Skin epidermis (tissue), 12 donors: Measurements from ENCODE around the gene BRD9.
A peak's percentile ranks its signal among the peaks of the same experiment; 100 is the strongest.
"Not testable (repeated sequence)": the region's sequence is repeated elsewhere in the genome, so short reads cannot be mapped to it uniquely, and the experiment has no call there.

Source experiments
- H3K27ac ChIP-seq, 21 experiments: fragments of 200-600 bp; sonication (generic) in 11 of 21; one replicate each; pipeline ENCODE4 v1.5.0; 2020; ENCODE audit warnings: mild to moderate bottlenecking in 3 of 21, inconsistent platforms in 2 of 21, moderate library complexity in 2 of 21
- H3K4me3 ChIP-seq, 7 experiments: fragments of 200-600 bp; sonication (generic) in 2 of 7; one replicate each; pipeline ENCODE4 v1.5.0; 2020; ENCODE audit warnings: inconsistent platforms in 2 of 7, mild to moderate bottlenecking in 2 of 7, moderate library complexity in 1 of 7

Gene BRD9

GRCh38 chr5:850511-851006, 42.0 kb downstream of the BRD9 start, which contains the start of gene ZDHHC11:
TSS of gene ZDHHC11 (minus strand) at chr5:850986. CDS start at chr5:850602, 384 bp downstream.
- no peak within 1 kb of the TSS for H3K27ac ChIP-seq
- H3K4me3 ChIP-seq: no peak within 1 kb of the TSS

GRCh38 chr5:849651-850301, 42.8 kb downstream of the BRD9 start:
- Histone ChIP-seq H3K27ac (peak overlapping the region in 1 of 21 experiments; percentile 25), H3K4me3 (no peak overlapping the region)

- Histone ChIP-seq H3K4me3 (no peak overlapping the region), H3K27ac (no peak overlapping the region)
Observed at GRCh38 chr5:848671-849111, 43.9 kb downstream of the BRD9 start.

- not testable (repeated sequence) for H3K27ac ChIP-seq, H3K4me3 ChIP-seq
Observed at GRCh38 chr5:847736-848135, 44.9 kb downstream of the BRD9 start.

- not testable (repeated sequence) for H3K27ac ChIP-seq, H3K4me3 ChIP-seq
Observed at GRCh38 chr5:847212-847611, 45.4 kb downstream of the BRD9 start.

GRCh38 chr5:846602-847091, 46.0 kb downstream of the BRD9 start:
- H3K27ac ChIP-seq, H3K4me3 ChIP-seq: not testable (repeated sequence)

- not testable (repeated sequence) for H3K4me3 ChIP-seq, H3K27ac ChIP-seq
Observed at GRCh38 chr5:845676-846601, 46.7 kb downstream of the BRD9 start.

- not testable (repeated sequence) for H3K4me3 ChIP-seq
Observed at GRCh38 chr5:845031-845675, 47.4 kb downstream of the BRD9 start.

GRCh38 chr5:844426-844825, 48.2 kb downstream of the BRD9 start:
- not testable (repeated sequence) for H3K27ac ChIP-seq, H3K4me3 ChIP-seq

More at GRCh38 chr5:845031-845675, 47.4 kb downstream of the BRD9 start:
- H3K27ac ChIP-seq: not testable (repeated sequence)

GRCh38 chr5:843926-844325, 48.7 kb downstream of the BRD9 start:
- H3K4me3 ChIP-seq: not testable (repeated sequence)

GRCh38 chr5:843371-843770, 49.2 kb downstream of the BRD9 start:
- H3K27ac ChIP-seq, H3K4me3 ChIP-seq: not testable (repeated sequence)

More at GRCh38 chr5:843926-844325, 48.7 kb downstream of the BRD9 start:
- H3K27ac ChIP-seq: not testable (repeated sequence)

GRCh38 chr5:842402-843221, 50.0 kb downstream of the BRD9 start:
- H3K27ac ChIP-seq, H3K4me3 ChIP-seq: not testable (repeated sequence)

- not testable (repeated sequence) for H3K27ac ChIP-seq, H3K4me3 ChIP-seq
Observed at GRCh38 chr5:841531-842401, 50.8 kb downstream of the BRD9 start.

- H3K4me3 ChIP-seq, H3K27ac ChIP-seq: not testable (repeated sequence)
Observed at GRCh38 chr5:840974-841435, 51.6 kb downstream of the BRD9 start.

- H3K27ac ChIP-seq, H3K4me3 ChIP-seq: not testable (repeated sequence)
Observed at GRCh38 chr5:840118-840973, 52.3 kb downstream of the BRD9 start.

- H3K4me3 ChIP-seq, H3K27ac ChIP-seq: not testable (repeated sequence)
Observed at GRCh38 chr5:838431-838851, 54.2 kb downstream of the BRD9 start.

GRCh38 chr5:837621-838121, 54.9 kb downstream of the BRD9 start:
- H3K27ac ChIP-seq: not testable (repeated sequence)

More at GRCh38 chr5:837621-838121, 54.9 kb downstream of the BRD9 start:
- not testable (repeated sequence) for H3K4me3 ChIP-seq
